K562 (cell line): Measurements from ENCODE around the gene ACBD6. TPM values are rescaled to one million over a fixed set of nuclear protein-coding genes. Genes with fewer than 3 reads are reported as not detected.

Experiments used
- ATAC-seq: fragments of 200-7000 bp; cut with Tn5 transposase; 3 replicates; pipeline ENCODE4 v1.9.1; 2020; ENCODE audit warnings: moderate library complexity
- BruUV-seq: library from RNA; stranded (reverse); fragments of 400-500 nt; replicated peaks from 2 replicates; lab custom pipeline; 2021; lab: Mats Ljungman, UMichigan
- CTCF ChIA-PET: fragments of 300-600 bp; formaldehyde crosslinking; extraction: SDS; loops from one replicate; lab custom pipeline; 2021; ENCODE audit warnings: low intra/inter-chr PET ratio; lab: Yijun Ruan, JAX
- POLR2A ChIA-PET: fragments of 300-600, 350-650 bp; sonication (Branson Sonifier 250); formaldehyde crosslinking; extraction: SDS; loops from one replicate; lab custom pipeline; 2021; ENCODE audit warnings: antibody characterized with exemption, inconsistent platforms; lab: Yijun Ruan, JAX
- DNase-seq, 4 experiments: peaks; one replicate each; pipeline versions ENCODE4 v3.0.0 to v3.0.0-alpha.2; 2011 to 2018; ENCODE audit warnings: low spot score in 3 of 4, mixed read lengths in 3 of 4; ENCODE audit errors: extremely low read depth in 1 of 4
- FAIRE-seq: peaks from 2 replicates; lab custom pipeline; 2011; peaks lifted over from hg19 to GRCh38; lab: Jason Lieb, UNC
- H2AFZ ChIP-seq: 2 replicates; pipeline ENCODE4 v1.6.0; 2011; ENCODE audit warnings: low read depth, low read length, control low read depth, inconsistent platforms
- H3K27ac ChIP-seq: fragments of 200-600 bp; 3 replicates; pipeline ENCODE4 v1.8.0; 2011; ENCODE audit warnings: low read depth, mild to moderate bottlenecking, control low read depth, inconsistent platforms, low read length, moderate library complexity, mixed read lengths; ENCODE audit errors: extremely low read depth
- H3K27me3 ChIP-seq, 2 experiments: fragments of 300-600 bp in 1 of 2; 2 replicates in 1 of 2; 3 replicates in 1 of 2; pipeline versions ENCODE4 v1.6.0 to v1.8.0; 2011; ENCODE audit warnings: inconsistent platforms in 2 of 2, low read length in 2 of 2, mild to moderate bottlenecking in 1 of 2, mixed read lengths in 1 of 2, moderate library complexity in 1 of 2; ENCODE audit not compliant: control insufficient read depth in 2 of 2, insufficient read depth in 2 of 2
- H3K36me3 ChIP-seq: fragments of 300-600 bp; 3 replicates; pipeline ENCODE4 v1.8.0; 2011; ENCODE audit warnings: mild to moderate bottlenecking, low read length, inconsistent platforms; ENCODE audit not compliant: control insufficient read depth, insufficient read depth
- H3K4me1 ChIP-seq, 2 experiments: fragments of 200-600 bp in 1 of 2; replicated peaks in 1 of 2; 2 replicates in 1 of 2; 3 replicates in 1 of 2; pipeline versions ENCODE4 v1.5.1 to v1.8.0; 2011; ENCODE audit warnings: inconsistent platforms in 2 of 2, low read length in 2 of 2, mild to moderate bottlenecking in 1 of 2, mixed read lengths in 1 of 2, moderate library complexity in 1 of 2; ENCODE audit not compliant: control insufficient read depth in 2 of 2, insufficient read depth in 2 of 2
- H3K4me2 ChIP-seq: 2 replicates; pipeline ENCODE4 v1.6.1; 2011; ENCODE audit warnings: low read length, control low read depth, inconsistent platforms, mixed read lengths; ENCODE audit not compliant: insufficient read depth
- H3K4me3 ChIP-seq: fragments of 200-600 bp; sonication (generic), shearing (Covaris generic); 2 replicates; pipeline ENCODE4 v1.5.1; 2016; ENCODE audit warnings: control low read depth, inconsistent platforms
- H3K79me2 ChIP-seq: fragments of 200-600 bp; 3 replicates; pipeline ENCODE4 v1.8.0; 2011; ENCODE audit warnings: low read length, inconsistent platforms; ENCODE audit not compliant: control insufficient read depth, insufficient read depth
- H3K9ac ChIP-seq, 2 experiments: 2 replicates each; pipeline versions ENCODE4 v1.6.0 to v1.6.1; 2011; ENCODE audit warnings: low read depth in 2 of 2, low read length in 2 of 2, control low read depth in 1 of 2, inconsistent platforms in 1 of 2, mild to moderate bottlenecking in 1 of 2, mixed read lengths in 1 of 2; ENCODE audit not compliant: insufficient read depth in 1 of 2
- H3K9me1 ChIP-seq: one replicate; pipeline ENCODE4 v1.6.0; 2011; ENCODE audit warnings: inconsistent platforms, mild to moderate bottlenecking, low read length, moderate library complexity; ENCODE audit not compliant: control insufficient read depth, insufficient read depth
- H3K9me3 ChIP-seq: replicated peaks from 2 replicates; pipeline ENCODE4 v1.5.1; 2011; ENCODE audit warnings: low read depth, low read length, inconsistent platforms; ENCODE audit not compliant: control insufficient read depth, insufficient read depth
- H4K20me1 ChIP-seq: replicated peaks from 2 replicates; pipeline ENCODE4 v1.6.1; 2011; ENCODE audit warnings: low read length, inconsistent platforms, mixed read lengths; ENCODE audit not compliant: control insufficient read depth, insufficient read depth
- CBFA2T2 ChIP-seq: fragments of 450-650 bp; conservative IDR thresholded peaks from 2 replicates; pipeline ENCODE4 v1.6.1; 2017; ENCODE audit warnings: mild to moderate bottlenecking
- EGR1 ChIP-seq: fragments of 450-650 bp; conservative IDR thresholded peaks from 2 replicates; pipeline ENCODE4 v1.6.1; 2017; ENCODE audit warnings: mild to moderate bottlenecking
- NFIC ChIP-seq: fragments of 450-650 bp; IDR thresholded peaks from 2 replicates; pipeline ENCODE4 v1.6.1; 2017; ENCODE audit warnings: mild to moderate bottlenecking, inconsistent platforms
- PHB2 ChIP-seq: fragments of 450-650 bp; IDR thresholded peaks from 2 replicates; pipeline ENCODE4 v1.6.1; 2017; ENCODE audit warnings: low read depth
- TAL1 ChIP-seq: fragments of 450-650 bp; IDR thresholded peaks from 2 replicates; pipeline ENCODE4 v1.6.1; 2016; ENCODE audit warnings: mild to moderate bottlenecking
- ZFP30 ChIP-seq: fragments of 250-450 bp; sonication (Bioruptor Pico); IDR thresholded peaks from 2 replicates; pipeline ENCODE4 v1.8.0; 2022; ENCODE audit warnings: moderate library complexity, mild to moderate bottlenecking, inconsistent platforms, borderline replicate concordance
- ZNF511 ChIP-seq: sonication (generic); formaldehyde crosslinking; IDR thresholded peaks from 2 replicates; pipeline ENCODE4 v1.8.0; 2022; ENCODE audit warnings: mild to moderate bottlenecking, missing genetic modification reagents
- WGBS: fragments of 100-300 bp; shearing (Covaris generic); methylation state at CpG from one replicate; pipeline ENCODE4 v1.1.6; 2016; ENCODE audit warnings: low coverage, mixed read lengths; ENCODE audit not compliant: insufficient coverage; ENCODE audit errors: missing lambda C conversion rate; 5-methylcytosine and 5-hydroxymethylcytosine counted together
- in situ Hi-C: fragments of 300-500 bp; cut with MboI; formaldehyde crosslinking; loops from 4 replicates; pipeline ENCODE4 v1.15.0; 2018; ENCODE audit warnings: inconsistent platforms, mixed read lengths
- intact Hi-C: fragments of 100-400 bp; cut with micrococcal nuclease; formaldehyde crosslinking; loops from 2 replicates; pipeline ENCODE4 v1.14.2; 2022
- polyA plus RNA-seq, 8 experiments: library from polyadenylated mRNA; depleted of rRNA in 4 of 8; stranded (reverse) in 5 of 8; unstranded in 3 of 8; fragments of >200 nt; fragmentation: Nextera tagmentation in 2 of 8; fragmentation: Illumina TruSeq in 1 of 8; extraction: Ambion mirVana in 2 of 8; extraction: Trizol in 1 of 8; gene quantifications; 2 replicates each; pipeline versions ENCODE4 v1.2.1 to v1.2.3, GENCODE V29; 2011 to 2014; ENCODE audit warnings: inconsistent platforms in 1 of 8, missing spikeins in 1 of 8
- total RNA-seq, 7 experiments: library from RNA; depleted of rRNA in 6 of 7; stranded (reverse); fragments of >200 nt in 6 of 7; fragmentation: Illumina TruSeq in 2 of 7; extraction: Trizol in 2 of 7; gene quantifications; 2 replicates each; pipeline versions ENCODE4 v1.2.1 to v1.2.3, GENCODE V29; 2011 to 2021; ENCODE audit warnings: low replicate concordance in 1 of 7

ACBD6 gene
- total and polyA plus RNA-seq, 9 of the 15 experiments (the other 6 are each of a cell fraction or from before 2014, with no cell fraction given) = 16.9 to 107 (median 77.7) TPM

- Histone ChIP-seq H3K27me3 (peaks cover 8 to 26% of the 10 kb centered on the region in 2 experiments; a peak in 4 of 5 replicates), H3K4me3 (no peak overlapping the region), H3K9ac (no peak overlapping the region), H3K4me2 (no peak overlapping the region), H3K27ac (no peak overlapping the region), H3K9me1 (peaks cover 13% of the 10 kb centered on the region), H3K4me1 (peaks cover 16 to 25% of the 10 kb centered on the region in 2 experiments), H2AFZ (no peak overlapping the region), H4K20me1 (no peaks in the 10 kb centered on the region; the same call in 1 of the 2 replicates), H3K79me2 (no peaks in the 10 kb centered on the region), H3K36me3 (no peaks in the 10 kb centered on the region), H3K9me3 (no peaks in the 10 kb centered on the region)
- peak; percentile 44 for TF ChIP-seq EGR1
- TF ChIP-seq PHB2 = no peak
- peak; percentile 36; the same call in 1 of the 2 replicates for TF ChIP-seq NFIC
- TF ChIP-seq ZNF511 = no peak
- 0 out of 2 replicates have a peak, but pooled peaks have one; percentile 26 for TF ChIP-seq CBFA2T2
- TF ChIP-seq TAL1 = 0 out of 2 replicates have a peak, but pooled peaks have one; percentile 7
- no peak for TF ChIP-seq ZFP30 (CRISPR knock-in tag)
- intact Hi-C loops (no loop called here), in situ Hi-C loops (loop anchor here (25.0 kb wide), 1 partner anchor 894 kb away; no protein-coding TSS in a partner anchor)
- ChIA-PET CTCF (no interaction called here), POLR2A (interaction anchor here (1.4 kb wide), 1 partner anchor 26 kb away, joined by 3 read pairs; no protein-coding TSS in a partner anchor)
- DNase-seq (peak in 1 of 4 experiments; percentile 62), ATAC-seq (no peak), FAIRE-seq (peak; percentile 11)
- BruUV-seq = no TSS peak
- 30% methylated on average over 5 of the region's 5 CpGs for WGBS
These were observed 234.4 kb downstream of the ACBD6 start for GRCh38 chr1:180267761-180268555.
